Measurements from ENCODE around the gene ARL15. TPM values are rescaled to one million over a fixed set of nuclear protein-coding genes. Genes with fewer than 3 reads are reported as not detected.

Gene ARL15
- total and polyA plus RNA-seq, 2 of the 8 experiments (the other 6 are each of a cell fraction or from before 2014, with no cell fraction given), result 9.9 to 21.2 TPM

DNA sequence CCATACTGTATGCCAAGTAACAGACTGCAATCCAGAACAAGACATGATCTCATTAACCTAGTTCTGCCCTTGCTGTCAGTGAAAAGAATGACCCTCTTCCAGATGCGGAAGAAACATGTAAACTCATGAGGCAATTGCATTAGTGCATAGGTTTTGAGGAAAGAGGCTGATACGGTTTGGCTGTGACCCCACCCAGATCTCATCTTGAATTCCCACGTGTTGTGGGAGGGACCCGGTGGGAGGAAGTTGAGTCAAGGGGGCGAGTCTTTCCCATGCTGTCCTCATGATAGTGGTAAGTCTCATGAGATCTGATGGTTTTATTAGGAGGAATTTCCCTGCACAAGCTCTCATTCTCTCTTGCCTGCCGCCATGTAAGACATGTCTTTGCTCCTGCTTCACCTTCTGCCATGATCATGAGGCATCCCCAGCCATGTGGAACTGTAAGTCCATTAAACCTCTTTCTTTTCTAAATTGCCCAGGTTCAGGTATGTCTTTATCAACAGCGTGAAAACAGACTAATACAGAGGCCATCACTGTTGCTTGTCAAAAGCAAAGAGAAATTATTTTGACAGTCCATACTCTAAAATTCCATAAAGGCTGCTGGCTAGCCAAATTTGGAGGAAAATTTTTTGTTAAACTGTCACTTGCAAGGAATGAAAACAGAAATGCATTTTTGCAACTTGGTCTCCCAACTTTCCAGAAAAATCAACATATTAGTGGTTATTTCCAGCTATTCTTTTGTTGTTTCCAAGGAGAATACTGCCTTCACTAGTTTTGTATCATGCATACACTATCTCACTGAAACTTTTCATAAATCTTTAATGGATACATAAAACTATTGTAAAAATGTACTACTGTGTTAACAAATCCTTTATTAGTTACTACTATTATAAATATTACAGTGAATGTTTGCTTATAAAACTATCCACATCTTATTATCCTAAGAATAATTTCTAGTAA lies 3.2 kb upstream of the ARL15 start:
- FAIRE-seq (no peak), DNase-seq (ENCODE audit: low read depth in 1 of 2, low spot score in 2 of 2) (no peak)
- peaks cover 3 to 8% of the 10 kb centered on the region in 2 experiments; a peak in 2 of 4 replicates for H3K79me2 ChIP-seq (ENCODE audit: control insufficient read depth in 1 of 2, insufficient read depth in 2 of 2, low read length in 2 of 2)
- no peak overlapping the region for H3K4me2 ChIP-seq (ENCODE audit: insufficient read depth in 1 of 2, low read depth in 2 of 2, low read length in 2 of 2)
- H3K4me3 ChIP-seq (ENCODE audit: extremely low read depth in 1 of 4, insufficient read depth in 2 of 4, low read depth in 3 of 4, low read length in 4 of 4), result no peak overlapping the region
- ChIA-PET POLR2A (ENCODE audit: partially characterized antibody) (no interaction called here), CTCF (ENCODE audit: partially characterized antibody) (interaction anchor here (1.1 to 4.2 kb wide), 5 partner anchors 11 to 176 kb away, joined by 3 to 26 read pairs (median 4); no protein-coding TSS in a partner anchor)
- peaks cover 0 to 4% of the 10 kb centered on the region in 2 experiments for H4K20me1 ChIP-seq (replicated peaks in 1 of 2; ENCODE audit: control insufficient read depth in 1 of 2, insufficient read depth in 2 of 2, low read length in 2 of 2)
- H3K23me2 ChIP-seq (ENCODE audit: low read depth, low read length), result peaks cover 15% of the 10 kb centered on the region
- H4K5ac ChIP-seq (ENCODE audit: insufficient read length, low read depth, low read length), result no peak overlapping the region
- H3K14ac ChIP-seq (ENCODE audit: insufficient read length), result no peak overlapping the region
- no peak overlapping the region for H2BK12ac ChIP-seq (ENCODE audit: low read depth, low read length)
- H2BK120ac ChIP-seq (replicated peaks; ENCODE audit: low read depth, low read length), result no peak overlapping the region
- peaks cover 0 to 3% (median 3%) of the 10 kb centered on the region in 4 experiments; a peak in 4 of 7 replicates for H3K4me1 ChIP-seq (replicated peaks in 1 of 4; ENCODE audit: control insufficient read depth in 3 of 4, insufficient read depth in 4 of 4, low read length in 3 of 4)
- H3K4ac ChIP-seq (replicated peaks; ENCODE audit: insufficient read length, low read depth, low read length), result no peak overlapping the region
- TF ChIP-seq RNF2 (IDR thresholded peaks at IDR 0.05; ENCODE audit: borderline replicate concordance, low read depth, low read length, missing control alignments, poor library complexity, severe bottlenecking) (no peak), POLR2A (IDR thresholded peaks at IDR 0.05; ENCODE audit: control extremely low read depth in 1 of 2, low read depth in 2 of 2, low read length in 2 of 2) (no peak), SP4 (IDR thresholded peaks at IDR 0.05; ENCODE audit: low read length) (no peak)
- TF ChIP-seq, protein P1, sequence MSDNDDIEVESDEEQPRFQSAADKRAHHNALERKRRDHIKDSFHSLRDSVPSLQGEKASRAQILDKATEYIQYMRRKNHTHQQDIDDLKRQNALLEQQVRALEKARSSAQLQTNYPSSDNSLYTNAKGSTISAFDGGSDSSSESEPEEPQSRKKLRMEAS (IDR thresholded peaks at IDR 0.05), result no peak
- TF ChIP-seq, protein P2, sequence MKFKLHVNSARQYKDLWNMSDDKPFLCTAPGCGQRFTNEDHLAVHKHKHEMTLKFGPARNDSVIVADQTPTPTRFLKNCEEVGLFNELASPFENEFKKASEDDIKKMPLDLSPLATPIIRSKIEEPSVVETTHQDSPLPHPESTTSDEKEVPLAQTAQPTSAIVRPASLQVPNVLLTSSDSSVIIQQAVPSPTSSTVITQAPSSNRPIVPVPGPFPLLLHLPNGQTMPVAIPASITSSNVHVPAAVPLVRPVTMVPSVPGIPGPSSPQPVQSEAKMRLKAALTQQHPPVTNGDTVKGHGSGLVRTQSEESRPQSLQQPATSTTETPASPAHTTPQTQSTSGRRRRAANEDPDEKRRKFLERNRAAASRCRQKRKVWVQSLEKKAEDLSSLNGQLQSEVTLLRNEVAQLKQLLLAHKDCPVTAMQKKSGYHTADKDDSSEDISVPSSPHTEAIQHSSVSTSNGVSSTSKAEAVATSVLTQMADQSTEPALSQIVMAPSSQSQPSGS (IDR thresholded peaks at IDR 0.05; ENCODE audit: low read length), result no peak
- H3K9me3 ChIP-seq (ENCODE audit: insufficient read depth in 2 of 2, low read depth in 1 of 2, low read length in 1 of 2), result no peaks in the 10 kb centered on the region
- no peaks in the 10 kb centered on the region for H3K79me1 ChIP-seq (ENCODE audit: low read depth, low read length)
- WGBS, 2 experiments (ENCODE audit: extremely low coverage in 1 of 2, insufficient coverage in 1 of 2, insufficient read length in 1 of 2, insufficient replicate concordance in 2 of 2, low coverage in 1 of 2, low lambda C conversion rate in 2 of 2, missing lambda C conversion rate in 1 of 2), result 83% methylated on average over 7 of the region's 7 CpGs; no CpG with 5 or more reads in 1 of the 2 experiments
- H3K9ac ChIP-seq (replicated peaks in 1 of 4; ENCODE audit: extremely low read depth in 1 of 4, low read depth in 3 of 4, low read length in 3 of 4), result no peak overlapping the region
- no peak overlapping the region for H2BK5ac ChIP-seq (ENCODE audit: low read depth, low read length)
- no peak overlapping the region for H3K56ac ChIP-seq (replicated peaks; ENCODE audit: insufficient read length, low read depth, low read length)
- H2BK15ac ChIP-seq (ENCODE audit: low read length), result no peak overlapping the region
- H4K91ac ChIP-seq (replicated peaks; ENCODE audit: insufficient read length, low read length), result no peak overlapping the region
- H3K23ac ChIP-seq (ENCODE audit: insufficient read length), result no peak overlapping the region
- no peak overlapping the region for H3K27ac ChIP-seq (ENCODE audit: low read depth, low read length)
- H3K18ac ChIP-seq (ENCODE audit: extremely low read depth, low read length), result no peak overlapping the region
- H2BK20ac ChIP-seq (ENCODE audit: low read length), result no peak overlapping the region
- no peak overlapping the region for H2AFZ ChIP-seq (ENCODE audit: low read length)
- peaks cover 0 to 2% (median 0%) of the 10 kb centered on the region in 4 experiments; a peak in 1 of 7 replicates for H3K27me3 ChIP-seq (replicated peaks in 1 of 4; ENCODE audit: control insufficient read depth in 3 of 4, extremely low read depth in 1 of 4, insufficient read depth in 3 of 4, low read length in 3 of 4)
- H4K8ac ChIP-seq (ENCODE audit: extremely low read depth, insufficient read depth, low read length), result no peak overlapping the region
- H3K36me3 ChIP-seq (ENCODE audit: control insufficient read depth in 2 of 4, insufficient read depth in 4 of 4, low read length in 3 of 4), result no peaks in the 10 kb centered on the region
- H2AK5ac ChIP-seq (ENCODE audit: low read depth, low read length), result no peak overlapping the region

All from H1 (cell line).